ENCODE results near the gene TUBGCP2.

TUBGCP2 gene

GRCh38 chr10:133308421-133309099 lies at the start of gene TUBGCP2, which contains the start of gene ZNF511:
Gene TUBGCP2, minus strand, starts transcription at chr10:133308872. Its CDS starts 5,931 bp downstream, at chr10:133302941.
Gene ZNF511, plus strand, starts transcription at chr10:133308914. Its CDS starts 30 bp downstream, at chr10:133308944.
- no peak for FAIRE-seq

GRCh38 chr10:133357285-133358161 lies 48.9 kb upstream of the TUBGCP2 start, which contains the start of gene FUOM:
Gene FUOM, minus strand, starts transcription at chr10:133358019. Its CDS starts 12 bp downstream, at chr10:133358007.
- FAIRE-seq = no peak

GRCh38 chr10:133356549-133357284 lies 48.0 kb upstream of the TUBGCP2 start:
- FAIRE-seq = no peak

- FAIRE-seq = no peak
Observed at GRCh38 chr10:133355991-133356390, 47.3 kb upstream of the TUBGCP2 start.

GRCh38 chr10:133355266-133355665 lies 46.6 kb upstream of the TUBGCP2 start:
- FAIRE-seq = no peak

- FAIRE-seq = no peak
Observed at GRCh38 chr10:133354672-133355240, 46.1 kb upstream of the TUBGCP2 start.

- no peak for FAIRE-seq
Observed at GRCh38 chr10:133353988-133354605, 45.4 kb upstream of the TUBGCP2 start.

- FAIRE-seq = no peak
Observed at GRCh38 chr10:133353202-133353959, 44.7 kb upstream of the TUBGCP2 start.

GRCh38 chr10:133351408-133352318 lies 43.0 kb upstream of the TUBGCP2 start:
- FAIRE-seq = no peak

GRCh38 chr10:133350950-133351329 lies 42.3 kb upstream of the TUBGCP2 start:
- FAIRE-seq = no peak

GRCh38 chr10:133350283-133350949 lies 41.7 kb upstream of the TUBGCP2 start:
- no peak for FAIRE-seq

- no peak for FAIRE-seq
Observed at GRCh38 chr10:133349577-133350011, 40.9 kb upstream of the TUBGCP2 start.

GRCh38 chr10:133349160-133349568 lies 40.5 kb upstream of the TUBGCP2 start:
- no peak for FAIRE-seq

GRCh38 chr10:133347710-133348517 lies 39.2 kb upstream of the TUBGCP2 start:
- FAIRE-seq = no peak

GRCh38 chr10:133346413-133346812 lies 37.7 kb upstream of the TUBGCP2 start:
- FAIRE-seq = no peak

- no peak for FAIRE-seq
Observed at GRCh38 chr10:133344236-133344635, 35.6 kb upstream of the TUBGCP2 start.

- no peak for FAIRE-seq
Observed at GRCh38 chr10:133343558-133343957, 34.9 kb upstream of the TUBGCP2 start.

GRCh38 chr10:133342942-133343341 lies 34.3 kb upstream of the TUBGCP2 start:
- no peak for FAIRE-seq

- no peak for FAIRE-seq
Observed at GRCh38 chr10:133341983-133342382, 33.3 kb upstream of the TUBGCP2 start.

Measured in A204.1 (cell line).